ENCODE measurements around the gene GOT1. TPM values are rescaled to one million over a fixed set of nuclear protein-coding genes. Genes with fewer than 3 reads are reported as not detected.

Gene GOT1
- total RNA-seq, 1 donor from 2014 or later: 21.6 TPM

- TF ChIP-seq CTCF (IDR thresholded peaks at IDR 0.05; ENCODE audit: unreplicated experiment): no peak
- Mint-ChIP-seq H3K4me3 (no peak overlapping the region), H3K9me3 (no peaks in the 10 kb centered on the region), H3K36me3 (no peaks in the 10 kb centered on the region), H3K4me1 (peaks cover 18% of the 10 kb centered on the region), H3K27me3 (ENCODE audit: low read depth) (no peaks in the 10 kb centered on the region), H3K27ac (no peak overlapping the region)
- no peak for DNase-seq (ENCODE audit: low spot score in 2 of 2, unreplicated experiment in 2 of 2)
These were observed 3.1 kb upstream of the GOT1 start for GRCh38 chr10:99433378-99434020.

GRCh38 chr10:99432881-99433280 is 2.5 kb upstream of the GOT1 start:
- Mint-ChIP-seq H3K4me1 (peaks cover 18% of the 10 kb centered on the region), H3K27ac (no peak overlapping the region), H3K4me3 (no peak overlapping the region), H3K9me3 (no peaks in the 10 kb centered on the region), H3K27me3 (ENCODE audit: low read depth) (no peaks in the 10 kb centered on the region), H3K36me3 (no peaks in the 10 kb centered on the region)
- TF ChIP-seq CTCF (IDR thresholded peaks at IDR 0.05; ENCODE audit: unreplicated experiment): no peak
- no peak for DNase-seq (ENCODE audit: low spot score in 2 of 2, unreplicated experiment in 2 of 2)

GRCh38 chr10:99432047-99432446 is 1.6 kb upstream of the GOT1 start:
- Mint-ChIP-seq H3K9me3 (no peaks in the 10 kb centered on the region), H3K36me3 (no peaks in the 10 kb centered on the region), H3K4me1 (peaks cover 18% of the 10 kb centered on the region), H3K27ac (peak overlapping the region; percentile 47), H3K4me3 (peak overlapping the region; percentile 63), H3K27me3 (ENCODE audit: low read depth) (no peaks in the 10 kb centered on the region)
- TF ChIP-seq CTCF (IDR thresholded peaks at IDR 0.05; ENCODE audit: unreplicated experiment): no peak
- DNase-seq (ENCODE audit: low spot score in 2 of 2, unreplicated experiment in 2 of 2): no peak

- DNase-seq (ENCODE audit: low spot score in 2 of 2, unreplicated experiment in 2 of 2): peak in 1 of 2 experiments; percentile 19
- Mint-ChIP-seq H3K27ac (peak overlapping the region; percentile 99), H3K4me1 (peaks cover 18% of the 10 kb centered on the region), H3K4me3 (peak overlapping the region; percentile 97), H3K9me3 (no peaks in the 10 kb centered on the region), H3K27me3 (ENCODE audit: low read depth) (no peaks in the 10 kb centered on the region), H3K36me3 (no peaks in the 10 kb centered on the region)
- TF ChIP-seq CTCF (IDR thresholded peaks at IDR 0.05; ENCODE audit: unreplicated experiment): no peak
These were observed 851 bp upstream of the GOT1 start for GRCh38 chr10:99431190-99431760.

- Mint-ChIP-seq H3K9me3 (no peaks in the 10 kb centered on the region), H3K4me3 (peak overlapping the region; percentile 97), H3K4me1 (peaks cover 18% of the 10 kb centered on the region), H3K27me3 (ENCODE audit: low read depth) (no peaks in the 10 kb centered on the region), H3K36me3 (no peaks in the 10 kb centered on the region), H3K27ac (peak overlapping the region; percentile 99)
- TF ChIP-seq CTCF (IDR thresholded peaks at IDR 0.05; ENCODE audit: unreplicated experiment): no peak
- DNase-seq (ENCODE audit: low spot score in 2 of 2, unreplicated experiment in 2 of 2): no peak
These were observed 341 bp downstream of the GOT1 start for GRCh38 chr10:99430116-99430450.

All from mesothelial cell of epicardium (in vitro differentiated cells).